WTC11 (cell line): ENCODE data around the gene RNF44. TPM values are rescaled to one million over a fixed set of nuclear protein-coding genes. Genes with fewer than 3 reads are reported as not detected.

ENCODE experiments used
- ATAC-seq: fragments of 200-7000 bp; cut with Tn5 transposase; 2 replicates; pipeline ENCODE4 v1.10.0; 2021; ENCODE audit warnings: mild to moderate bottlenecking, moderate library complexity
- CTCF ChIA-PET: fragments of 300-600 bp; sonication (Branson Sonifier 250); formaldehyde crosslinking; loops from one replicate; lab custom pipeline; 2021; ENCODE audit warnings: antibody characterized with exemption; lab: Charles Lee
- POLR2A ChIA-PET: fragments of 350-600 bp; sonication (Branson Sonifier 250); formaldehyde crosslinking; loops from one replicate; lab custom pipeline; 2021; ENCODE audit warnings: antibody characterized with exemption; lab: Charles Lee
- DNase-seq: peaks from one replicate; pipeline ENCODE4 v3.0.0; 2021; ENCODE audit warnings: low spot score
- H3K27ac Mint-ChIP-seq: 2 replicates; pipeline ENCODE4 v1.8.0; 2021; ENCODE audit warnings: mixed read lengths
- H3K27me3 Mint-ChIP-seq: 2 replicates; pipeline ENCODE4 v1.8.0; 2021; ENCODE audit warnings: low read depth, mild to moderate bottlenecking, moderate library complexity, mixed read lengths
- H3K36me3 Mint-ChIP-seq: 2 replicates; pipeline ENCODE4 v1.8.0; 2021; ENCODE audit warnings: mixed read lengths
- H3K4me1 Mint-ChIP-seq: 2 replicates; pipeline ENCODE4 v1.8.0; 2022; ENCODE audit warnings: mixed read lengths
- H3K4me3 Mint-ChIP-seq: 2 replicates; pipeline ENCODE4 v1.8.0; 2021; ENCODE audit warnings: mild to moderate bottlenecking, moderate library complexity, mixed read lengths
- H3K9me3 Mint-ChIP-seq: 2 replicates; pipeline ENCODE4 v1.8.0; 2021; ENCODE audit warnings: mixed read lengths
- CBFB ChIP-seq: sonication (generic); formaldehyde crosslinking; IDR thresholded peaks from 2 replicates; pipeline ENCODE4 v1.8.1; 2022; ENCODE audit warnings: mild to moderate bottlenecking, low read depth, missing genetic modification reagents
- CREM ChIP-seq: sonication (generic); formaldehyde crosslinking; IDR thresholded peaks from 2 replicates; pipeline ENCODE4 v1.8.1; 2022; ENCODE audit warnings: mild to moderate bottlenecking, missing genetic modification reagents, moderate library complexity
- ELF4 ChIP-seq: sonication (generic); formaldehyde crosslinking; IDR thresholded peaks from 2 replicates; pipeline ENCODE4 v1.8.1; 2022; ENCODE audit warnings: low read depth, mild to moderate bottlenecking, moderate library complexity, missing genetic modification reagents
- FOXJ3 ChIP-seq: sonication (generic); formaldehyde crosslinking; IDR thresholded peaks from 2 replicates; pipeline ENCODE4 v1.9.0; 2021; ENCODE audit warnings: missing genetic modification reagents, mild to moderate bottlenecking, borderline replicate concordance
- FOXK1 ChIP-seq: sonication (generic); formaldehyde crosslinking; IDR thresholded peaks from 2 replicates; pipeline ENCODE4 v1.8.0; 2022; ENCODE audit warnings: mild to moderate bottlenecking, moderate library complexity, missing genetic modification reagents
- GRHL2 ChIP-seq: fragments of 250-450 bp; sonication (Bioruptor Pico); IDR thresholded peaks from 2 replicates; pipeline ENCODE4 v1.8.0; 2022; ENCODE audit warnings: mild to moderate bottlenecking, moderate library complexity; ENCODE audit not compliant: insufficient replicate concordance, severe bottlenecking
- HMGA2 ChIP-seq: fragments of 250-450 bp; sonication (Bioruptor Pico); IDR thresholded peaks from 2 replicates; pipeline ENCODE4 v1.4.0; 2021; ENCODE audit warnings: mild to moderate bottlenecking, moderate library complexity
- MXD4 ChIP-seq: fragments of 250-450 bp; sonication (Bioruptor Pico); IDR thresholded peaks from 2 replicates; pipeline ENCODE4 v1.8.0; 2021; ENCODE audit warnings: mild to moderate bottlenecking, moderate library complexity, borderline replicate concordance
- MYBL2 ChIP-seq: sonication (generic); formaldehyde crosslinking; IDR thresholded peaks from 2 replicates; pipeline ENCODE4 v1.8.1; 2023; ENCODE audit warnings: mild to moderate bottlenecking, moderate library complexity, missing genetic modification reagents
- NFATC4 ChIP-seq: fragments of 250-450 bp; sonication (Bioruptor Pico); IDR thresholded peaks from 2 replicates; pipeline ENCODE4 v1.9.0; 2021; ENCODE audit warnings: mild to moderate bottlenecking
- ZNF219 ChIP-seq: sonication (generic); formaldehyde crosslinking; IDR thresholded peaks from 2 replicates; pipeline ENCODE4 v1.8.0; 2023; ENCODE audit warnings: missing genetic modification reagents, mild to moderate bottlenecking, borderline replicate concordance
- ZNF263 ChIP-seq: sonication (generic); formaldehyde crosslinking; IDR thresholded peaks from 2 replicates; pipeline ENCODE4 v1.8.1; 2022; ENCODE audit warnings: low read depth, mild to moderate bottlenecking, moderate library complexity, missing genetic modification reagents
- total RNA-seq: library from RNA; stranded (reverse); gene quantifications from 3 replicates; pipeline ENCODE4 v1.2.3, GENCODE V29; 2021
- TF ChIP-seq, protein P1 (sequence below): sonication (generic); formaldehyde crosslinking; IDR thresholded peaks from 2 replicates; pipeline ENCODE4 v1.8.0; 2023; ENCODE audit warnings: missing genetic modification reagents
- TF ChIP-seq, protein P2 (sequence below): fragments of 250-450 bp; sonication (Bioruptor Pico); IDR thresholded peaks from 2 replicates; pipeline ENCODE4 v1.9.0; 2021; ENCODE audit warnings: moderate library complexity, mild to moderate bottlenecking, inconsistent platforms, borderline replicate concordance
- TF ChIP-seq, protein P3 (sequence below): fragments of 250-450 bp; sonication (Bioruptor Pico); IDR thresholded peaks from 2 replicates; pipeline ENCODE4 v1.8.0; 2021; ENCODE audit warnings: mild to moderate bottlenecking
- TF ChIP-seq, protein P4 (sequence below): sonication (generic); formaldehyde crosslinking; IDR thresholded peaks from 2 replicates; pipeline ENCODE4 v1.8.1; 2022; ENCODE audit warnings: mild to moderate bottlenecking, missing genetic modification reagents, moderate library complexity, borderline replicate concordance

Gene RNF44
- total RNA-seq, 1 experiment from 2014 or later: 233 TPM

DNA sequence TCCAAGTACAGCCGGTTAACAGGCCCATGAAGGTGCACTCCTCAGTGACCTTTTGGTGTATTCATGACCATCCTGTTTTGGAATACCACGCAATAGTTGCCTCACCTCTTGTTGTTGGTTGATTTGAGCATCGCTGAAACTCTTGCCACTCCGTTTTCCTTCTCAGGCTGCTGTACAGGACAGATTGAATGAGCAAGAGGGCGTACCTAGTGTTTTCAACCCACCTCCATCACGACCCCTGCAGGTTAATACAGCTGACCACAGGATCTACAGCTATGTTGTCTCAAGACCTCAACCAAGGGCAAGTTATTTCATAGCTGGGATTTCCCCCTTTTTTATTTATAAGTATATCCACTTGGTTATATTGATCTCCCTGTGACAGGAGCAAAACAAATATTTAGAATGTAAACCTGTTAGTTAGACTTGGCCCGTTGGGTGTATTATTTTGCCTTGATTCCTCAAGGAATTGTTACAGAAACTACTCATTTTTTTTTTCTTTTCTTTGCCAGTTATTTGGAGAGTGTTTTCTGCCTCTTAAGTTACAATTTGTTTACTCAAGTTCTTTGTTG lies 50.9 kb downstream of the RNF44 start:
- Mint-ChIP-seq H3K36me3 (peaks cover 37% of the 10 kb centered on the region), H3K4me3 (no peak overlapping the region), H3K27ac (peak overlapping the region; percentile 39; the same call in 1 of the 2 replicates), H3K4me1 (no peaks in the 10 kb centered on the region), H3K9me3 (no peaks in the 10 kb centered on the region), H3K27me3 (no peaks in the 10 kb centered on the region)
- CTCF ChIA-PET: interaction anchor here (1.0 kb wide), 1 partner anchor 70 kb away, joined by 3 read pairs; the partner anchor contains the start of gene CLTB
- TF ChIP-seq FOXJ3 (CRISPR knock-in tag) (no peak), HMGA2 (no peak), ELF4 (CRISPR knock-in tag) (no peak), CREM (no peak), NFATC4 (CRISPR knock-in tag) (no peak)
- TF ChIP-seq, protein P1, sequence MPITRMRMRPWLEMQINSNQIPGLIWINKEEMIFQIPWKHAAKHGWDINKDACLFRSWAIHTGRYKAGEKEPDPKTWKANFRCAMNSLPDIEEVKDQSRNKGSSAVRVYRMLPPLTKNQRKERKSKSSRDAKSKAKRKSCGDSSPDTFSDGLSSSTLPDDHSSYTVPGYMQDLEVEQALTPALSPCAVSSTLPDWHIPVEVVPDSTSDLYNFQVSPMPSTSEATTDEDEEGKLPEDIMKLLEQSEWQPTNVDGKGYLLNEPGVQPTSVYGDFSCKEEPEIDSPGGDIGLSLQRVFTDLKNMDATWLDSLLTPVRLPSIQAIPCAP (CRISPR knock-in tag): no peak
- DNase-seq (no peak), ATAC-seq (peak; percentile 44)
- POLR2A ChIA-PET: no interaction called here

DNA sequence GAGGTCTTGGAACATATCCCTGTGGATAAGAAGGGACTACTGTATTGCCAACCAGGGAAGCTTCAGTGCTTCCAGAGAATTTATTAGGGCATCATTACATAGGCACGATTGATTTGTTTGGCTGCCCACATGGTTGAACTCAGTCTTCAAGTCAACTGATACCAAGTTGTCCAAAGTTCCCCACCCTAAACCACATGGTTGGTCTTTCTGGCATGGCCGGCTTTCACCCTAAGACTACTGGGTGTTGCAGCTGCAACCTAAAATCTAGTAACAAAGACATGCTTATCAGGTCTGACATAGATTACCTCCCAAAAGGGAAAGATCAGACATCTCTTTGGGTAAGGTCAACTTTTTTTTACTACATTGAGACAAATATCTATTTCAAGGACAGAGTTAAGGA lies 52.0 kb downstream of the RNF44 start:
- Mint-ChIP-seq H3K4me3 (no peak overlapping the region), H3K36me3 (peaks cover 27% of the 10 kb centered on the region), H3K27ac (no peak overlapping the region), H3K4me1 (no peaks in the 10 kb centered on the region), H3K9me3 (no peaks in the 10 kb centered on the region), H3K27me3 (no peaks in the 10 kb centered on the region)
- DNase-seq (no peak), ATAC-seq (no peak)
- POLR2A ChIA-PET: no interaction called here
- CTCF ChIA-PET: interaction anchor here (1.5 kb wide), 1 partner anchor 69 kb away, joined by 4 read pairs; the partner anchor contains the start of gene CLTB
- TF ChIP-seq ZNF263 (CRISPR knock-in tag): no peak
- no peak for TF ChIP-seq FOXK1 (CRISPR knock-in tag)
- TF ChIP-seq CBFB (CRISPR knock-in tag): no peak
- TF ChIP-seq GRHL2 (CRISPR knock-in tag): no peak
- no peak for TF ChIP-seq ZNF219 (CRISPR knock-in tag)
- TF ChIP-seq, protein P2, sequence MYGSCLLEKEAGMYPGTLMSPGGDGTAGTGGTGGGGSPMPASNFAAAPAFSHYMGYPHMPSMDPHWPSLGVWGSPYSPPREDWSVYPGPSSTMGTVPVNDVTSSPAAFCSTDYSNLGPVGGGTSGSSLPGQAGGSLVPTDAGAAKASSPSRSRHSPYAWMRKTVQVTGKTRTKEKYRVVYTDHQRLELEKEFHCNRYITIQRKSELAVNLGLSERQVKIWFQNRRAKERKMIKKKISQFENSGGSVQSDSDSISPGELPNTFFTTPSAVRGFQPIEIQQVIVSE (CRISPR knock-in tag): no peak
- TF ChIP-seq, protein P3, sequence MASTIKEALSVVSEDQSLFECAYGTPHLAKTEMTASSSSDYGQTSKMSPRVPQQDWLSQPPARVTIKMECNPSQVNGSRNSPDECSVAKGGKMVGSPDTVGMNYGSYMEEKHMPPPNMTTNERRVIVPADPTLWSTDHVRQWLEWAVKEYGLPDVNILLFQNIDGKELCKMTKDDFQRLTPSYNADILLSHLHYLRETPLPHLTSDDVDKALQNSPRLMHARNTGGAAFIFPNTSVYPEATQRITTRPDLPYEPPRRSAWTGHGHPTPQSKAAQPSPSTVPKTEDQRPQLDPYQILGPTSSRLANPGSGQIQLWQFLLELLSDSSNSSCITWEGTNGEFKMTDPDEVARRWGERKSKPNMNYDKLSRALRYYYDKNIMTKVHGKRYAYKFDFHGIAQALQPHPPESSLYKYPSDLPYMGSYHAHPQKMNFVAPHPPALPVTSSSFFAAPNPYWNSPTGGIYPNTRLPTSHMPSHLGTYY (CRISPR knock-in tag): no peak
- TF ChIP-seq, protein P4, sequence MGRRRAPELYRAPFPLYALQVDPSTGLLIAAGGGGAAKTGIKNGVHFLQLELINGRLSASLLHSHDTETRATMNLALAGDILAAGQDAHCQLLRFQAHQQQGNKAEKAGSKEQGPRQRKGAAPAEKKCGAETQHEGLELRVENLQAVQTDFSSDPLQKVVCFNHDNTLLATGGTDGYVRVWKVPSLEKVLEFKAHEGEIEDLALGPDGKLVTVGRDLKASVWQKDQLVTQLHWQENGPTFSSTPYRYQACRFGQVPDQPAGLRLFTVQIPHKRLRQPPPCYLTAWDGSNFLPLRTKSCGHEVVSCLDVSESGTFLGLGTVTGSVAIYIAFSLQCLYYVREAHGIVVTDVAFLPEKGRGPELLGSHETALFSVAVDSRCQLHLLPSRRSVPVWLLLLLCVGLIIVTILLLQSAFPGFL (CRISPR knock-in tag): no peak
- TF ChIP-seq MYBL2 (CRISPR knock-in tag): no peak

DNA sequence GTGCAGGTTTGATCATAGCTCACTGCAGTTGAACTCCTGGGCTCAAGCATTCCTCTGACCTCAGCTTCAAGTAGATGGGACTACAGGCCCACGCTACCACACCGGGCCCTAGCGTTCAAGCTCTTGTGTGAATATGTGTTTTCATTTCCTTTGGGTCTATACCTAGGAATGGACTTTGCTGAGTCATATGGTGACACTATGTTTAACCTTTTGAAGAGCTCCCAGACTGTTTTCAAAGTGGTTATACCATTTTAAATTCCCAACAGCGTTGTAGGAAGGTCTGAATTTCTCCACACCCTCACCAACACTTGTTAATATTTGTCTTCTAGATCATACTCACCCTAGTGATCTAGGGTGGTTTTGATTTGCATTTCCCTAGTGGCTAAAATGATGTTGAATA lies 55.5 kb downstream of the RNF44 start:
- no peaks in the 10 kb centered on the region for H3K27me3 Mint-ChIP-seq
- DNase-seq: no peak
- ChIA-PET POLR2A (interaction anchor here (0.5 kb wide), 1 partner anchor 10 kb away, joined by 5 read pairs; no protein-coding TSS in a partner anchor), CTCF (interaction anchor here (2.6 kb wide), 1 partner anchor 33 kb away, joined by 13 read pairs; the partner anchor contains the start of gene FAF2)
- no peaks in the 10 kb centered on the region for H3K9me3 Mint-ChIP-seq
- H3K4me3 Mint-ChIP-seq: no peak overlapping the region
- no peak overlapping the region for H3K27ac Mint-ChIP-seq
- ATAC-seq: no peak
- peaks cover 23% of the 10 kb centered on the region for H3K36me3 Mint-ChIP-seq
- TF ChIP-seq MXD4: no peak
- H3K4me1 Mint-ChIP-seq: no peaks in the 10 kb centered on the region

Other genes starting within 250 kb of the RNF44 start
- 92.7 to 111 TPM (median 103 TPM) in 3 replicates for gene KIAA1191, start 175.6 kb downstream of the RNF44 start, total RNA-seq
- 6.8 to 11.4 TPM (median 10.9 TPM) in 3 replicates for gene ARL10, start 171.9 kb downstream of the RNF44 start, total RNA-seq
- 51.7 to 57.7 TPM (median 52.1 TPM) in 3 replicates for gene NOP16, start 148.8 kb downstream of the RNF44 start, total RNA-seq
- gene HIGD2A, start 148.7 kb downstream of the RNF44 start, total RNA-seq: 98.2 to 112 TPM (median 108 TPM) in 3 replicates
- gene CLTB, start 120.9 kb downstream of the RNF44 start, total RNA-seq: 28.6 to 33.8 TPM (median 30.3 TPM) in 3 replicates
- 31.9 to 32.9 TPM (median 32.1 TPM) in 3 replicates for gene FAF2, start 89.0 kb downstream of the RNF44 start, total RNA-seq
- gene CDHR2, start 11.9 kb upstream of the RNF44 start, total RNA-seq: 0.44 to 1.1 TPM (median 0.63 TPM) in 3 replicates
- gene GPRIN1, start 72.8 kb upstream of the RNF44 start, total RNA-seq: 5.4 to 8.5 TPM (median 5.8 TPM) in 3 replicates
- gene SNCB, start 93.1 kb upstream of the RNF44 start, total RNA-seq: 6.8 to 13.4 TPM (median 9.6 TPM) in 3 replicates
- gene EIF4E1B, start 93.3 kb upstream of the RNF44 start, total RNA-seq: 0.74 to 1.3 TPM (median 1.1 TPM) in 3 replicates
- 45.7 to 47.8 TPM (median 46.1 TPM) in 3 replicates for gene TSPAN17, start 110.1 kb upstream of the RNF44 start, total RNA-seq